DMS114 treated with DMSO at 0.1 percent for 48 hours (cell line): ENCODE measurements around the gene CHCHD6.
A peak's percentile ranks its signal among the peaks of the same experiment; 100 is the strongest.

Experiments used
- DNase-seq: peaks from one replicate; lab custom pipeline; 2025; ENCODE audit not compliant: unreplicated experiment; lab: John Stamatoyannopoulos, UW

The CHCHD6 gene

GRCh38 chr3:126703512-126704493 lies at the start of gene CHCHD6:
CHCHD6 (plus strand) TSS chr3:126704240; CDS start chr3:126704313, 73 bp downstream.
- peak; percentile 89 for DNase-seq

- DNase-seq = peak; percentile 36
Observed at GRCh38 chr3:126654571-126655383, 49.3 kb upstream of the CHCHD6 start, which contains the start of gene TXNRD3. TXNRD3 (minus strand) TSS chr3:126655124.

- DNase-seq = no peak
Observed at GRCh38 chr3:126655887-126656286, 48.2 kb upstream of the CHCHD6 start.

- DNase-seq = no peak
Observed at GRCh38 chr3:126656371-126657134, 47.5 kb upstream of the CHCHD6 start.

GRCh38 chr3:126657901-126658300 lies 46.1 kb upstream of the CHCHD6 start:
- DNase-seq = no peak

GRCh38 chr3:126658584-126658983 lies 45.5 kb upstream of the CHCHD6 start:
- no peak for DNase-seq

- no peak for DNase-seq
Observed at GRCh38 chr3:126659915-126660886, 43.8 kb upstream of the CHCHD6 start.

GRCh38 chr3:126661532-126662364 lies 42.3 kb upstream of the CHCHD6 start:
- no peak for DNase-seq

GRCh38 chr3:126663257-126663656 lies 40.8 kb upstream of the CHCHD6 start:
- no peak for DNase-seq

- no peak for DNase-seq
Observed at GRCh38 chr3:126663750-126664149, 40.3 kb upstream of the CHCHD6 start.

GRCh38 chr3:126664591-126665214 lies 39.3 kb upstream of the CHCHD6 start:
- no peak for DNase-seq

- no peak for DNase-seq
Observed at GRCh38 chr3:126665221-126665936, 38.7 kb upstream of the CHCHD6 start.

- no peak for DNase-seq
Observed at GRCh38 chr3:126665959-126666657, 37.9 kb upstream of the CHCHD6 start.

- no peak for DNase-seq
Observed at GRCh38 chr3:126666658-126667528, 37.1 kb upstream of the CHCHD6 start.

GRCh38 chr3:126667631-126668449 lies 36.2 kb upstream of the CHCHD6 start:
- DNase-seq = no peak
